GM21447 (cell line): ENCODE measurements around the gene H6PD.

ENCODE experiments used
- ATAC-seq: cut with Tn5 transposase; IDR thresholded peaks from one replicate; pipeline ENCODE4 v1.9.1; 2021; ENCODE audit not compliant: unreplicated experiment

The H6PD gene, protein sequence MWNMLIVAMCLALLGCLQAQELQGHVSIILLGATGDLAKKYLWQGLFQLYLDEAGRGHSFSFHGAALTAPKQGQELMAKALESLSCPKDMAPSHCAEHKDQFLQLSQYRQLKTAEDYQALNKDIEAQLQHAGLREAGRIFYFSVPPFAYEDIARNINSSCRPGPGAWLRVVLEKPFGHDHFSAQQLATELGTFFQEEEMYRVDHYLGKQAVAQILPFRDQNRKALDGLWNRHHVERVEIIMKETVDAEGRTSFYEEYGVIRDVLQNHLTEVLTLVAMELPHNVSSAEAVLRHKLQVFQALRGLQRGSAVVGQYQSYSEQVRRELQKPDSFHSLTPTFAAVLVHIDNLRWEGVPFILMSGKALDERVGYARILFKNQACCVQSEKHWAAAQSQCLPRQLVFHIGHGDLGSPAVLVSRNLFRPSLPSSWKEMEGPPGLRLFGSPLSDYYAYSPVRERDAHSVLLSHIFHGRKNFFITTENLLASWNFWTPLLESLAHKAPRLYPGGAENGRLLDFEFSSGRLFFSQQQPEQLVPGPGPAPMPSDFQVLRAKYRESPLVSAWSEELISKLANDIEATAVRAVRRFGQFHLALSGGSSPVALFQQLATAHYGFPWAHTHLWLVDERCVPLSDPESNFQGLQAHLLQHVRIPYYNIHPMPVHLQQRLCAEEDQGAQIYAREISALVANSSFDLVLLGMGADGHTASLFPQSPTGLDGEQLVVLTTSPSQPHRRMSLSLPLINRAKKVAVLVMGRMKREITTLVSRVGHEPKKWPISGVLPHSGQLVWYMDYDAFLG

GRCh38 chr1:9234223-9235095 is at the start of gene H6PD:
H6PD (plus strand) TSS chr1:9234774; CDS start chr1:9244935, 10,161 bp downstream.
- ATAC-seq: peak; percentile 56

- ATAC-seq: no peak
Measured at GRCh38 chr1:9186082-9186859, 48.3 kb upstream of the H6PD start.

DNA sequence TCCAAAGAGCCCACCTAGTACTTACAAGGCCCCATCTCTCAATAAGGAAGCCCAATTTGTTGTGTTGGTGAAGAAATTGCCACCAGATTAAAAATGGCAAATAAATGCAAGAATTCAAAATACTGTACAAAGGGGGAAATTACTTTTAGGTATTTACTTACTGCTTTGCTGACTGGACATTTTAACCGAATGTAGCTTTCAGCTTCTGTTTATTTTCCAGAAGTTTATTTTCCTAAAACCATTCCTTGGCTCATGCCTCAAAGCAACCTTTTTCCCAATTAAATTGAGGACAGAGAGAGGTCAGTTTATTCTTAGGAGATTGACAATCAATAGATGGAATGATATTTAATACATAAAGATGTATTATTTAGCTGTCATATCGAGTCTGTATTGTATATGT is 47.6 kb upstream of the H6PD start:
- no peak for ATAC-seq

DNA sequence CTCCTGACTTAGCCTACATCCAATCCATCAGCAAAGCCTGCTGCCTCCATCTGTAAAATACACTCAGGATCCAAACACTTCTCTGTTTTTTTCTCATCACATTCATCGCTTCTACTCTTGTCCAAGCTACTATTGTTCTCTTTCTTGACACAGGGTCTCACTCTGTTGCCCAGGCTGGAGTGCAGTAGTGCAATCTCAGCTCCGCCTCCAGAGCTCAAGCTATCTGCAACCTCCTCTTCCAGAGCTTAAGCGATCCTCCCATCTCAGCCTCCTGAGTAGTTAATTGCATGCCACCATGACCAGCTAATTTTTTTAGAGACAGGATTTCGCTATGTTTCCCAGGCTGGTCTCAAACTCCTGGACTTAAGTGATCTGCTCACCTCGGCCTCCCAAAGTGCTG is 44.3 kb upstream of the H6PD start:
- ATAC-seq: no peak

GRCh38 chr1:9191231-9191630 is 43.3 kb upstream of the H6PD start:
- no peak for ATAC-seq

DNA sequence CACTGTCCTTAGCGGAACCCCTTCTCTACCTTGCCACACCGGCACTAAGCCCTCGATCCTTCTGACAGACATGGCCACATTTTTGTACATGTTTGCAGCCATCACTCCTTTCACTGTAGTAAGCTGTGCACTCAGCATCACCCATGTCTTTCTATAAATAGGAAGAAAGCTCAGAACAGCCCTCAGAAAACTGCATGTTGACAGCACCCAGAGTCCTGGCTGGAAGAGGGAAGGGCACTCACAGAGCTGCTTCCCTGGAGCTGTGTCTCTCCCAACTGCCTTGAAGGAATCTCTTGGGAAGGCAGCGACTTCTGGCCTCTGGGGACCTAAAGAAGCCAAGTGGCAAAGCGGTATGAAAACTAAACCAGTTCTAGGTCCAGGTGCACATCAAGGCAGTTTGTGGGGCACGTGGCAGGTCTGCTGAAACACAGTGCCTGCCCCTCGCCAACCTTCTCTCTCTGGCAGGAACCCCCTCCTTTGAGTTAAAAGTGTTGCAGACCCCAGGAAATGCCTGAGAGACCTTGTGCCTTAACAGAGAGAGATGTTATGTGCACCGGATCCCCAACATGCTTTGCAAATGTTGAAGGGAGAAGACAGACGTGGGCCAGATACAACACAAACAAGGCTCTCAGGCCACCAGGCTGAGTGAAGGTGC is 41.9 kb upstream of the H6PD start:
- ATAC-seq: no peak

DNA sequence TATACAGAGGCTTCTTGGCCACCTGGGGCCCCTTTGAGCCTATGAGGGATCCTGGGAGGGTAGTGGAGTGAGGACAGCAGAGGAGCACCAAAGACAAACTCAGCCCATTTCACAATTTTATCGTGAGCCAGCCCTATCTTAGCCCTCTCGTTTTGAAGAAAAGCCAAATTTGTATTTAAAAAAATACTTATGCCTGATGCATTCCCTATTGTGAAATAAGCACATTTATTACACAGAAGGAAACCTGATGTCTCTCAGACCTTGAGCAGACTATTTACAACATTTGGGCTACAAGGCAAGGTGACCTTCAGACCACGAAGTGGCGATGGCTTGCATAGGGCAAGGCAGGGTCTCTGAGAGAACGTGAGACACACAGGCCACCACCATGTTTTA is 41.3 kb upstream of the H6PD start:
- no peak for ATAC-seq

DNA sequence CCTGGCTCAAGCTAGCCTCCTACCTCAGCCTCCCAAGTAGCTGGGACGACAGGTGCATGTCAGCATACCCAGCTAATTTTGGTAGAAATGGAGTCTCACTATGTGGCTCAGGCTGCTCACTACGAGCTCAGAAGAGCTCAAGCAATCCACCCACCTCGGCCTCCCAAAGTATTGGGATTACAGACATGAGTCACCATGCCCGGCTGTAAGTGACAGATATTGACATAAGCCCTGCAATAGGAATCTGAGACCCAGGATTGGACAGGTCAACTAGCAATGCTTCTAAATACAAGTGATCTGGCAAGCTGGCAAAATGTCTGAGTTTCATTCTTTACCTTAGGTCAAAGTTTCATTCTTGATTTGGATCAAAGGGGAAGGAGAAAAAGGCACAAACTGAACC is 40.5 kb upstream of the H6PD start:
- ATAC-seq: no peak

DNA sequence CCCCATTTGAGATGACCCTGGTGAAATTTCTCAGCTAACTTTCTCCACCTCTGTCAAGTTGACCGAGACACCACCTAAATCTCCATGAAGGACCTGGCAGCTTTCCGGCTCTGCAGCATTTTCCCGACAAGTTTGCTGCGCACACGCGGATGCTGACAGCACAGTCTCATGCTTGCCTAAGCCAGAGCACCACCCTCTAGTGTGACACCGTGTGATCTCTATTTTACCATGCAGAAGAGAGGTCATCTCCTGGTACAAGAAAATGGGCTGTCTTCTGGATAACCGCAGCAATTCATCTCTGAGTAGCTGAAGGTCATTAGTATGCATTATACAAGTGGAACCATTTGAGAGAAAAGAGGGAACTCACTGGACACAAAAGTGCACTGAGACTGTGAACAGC is 38.9 kb upstream of the H6PD start:
- no peak for ATAC-seq

DNA sequence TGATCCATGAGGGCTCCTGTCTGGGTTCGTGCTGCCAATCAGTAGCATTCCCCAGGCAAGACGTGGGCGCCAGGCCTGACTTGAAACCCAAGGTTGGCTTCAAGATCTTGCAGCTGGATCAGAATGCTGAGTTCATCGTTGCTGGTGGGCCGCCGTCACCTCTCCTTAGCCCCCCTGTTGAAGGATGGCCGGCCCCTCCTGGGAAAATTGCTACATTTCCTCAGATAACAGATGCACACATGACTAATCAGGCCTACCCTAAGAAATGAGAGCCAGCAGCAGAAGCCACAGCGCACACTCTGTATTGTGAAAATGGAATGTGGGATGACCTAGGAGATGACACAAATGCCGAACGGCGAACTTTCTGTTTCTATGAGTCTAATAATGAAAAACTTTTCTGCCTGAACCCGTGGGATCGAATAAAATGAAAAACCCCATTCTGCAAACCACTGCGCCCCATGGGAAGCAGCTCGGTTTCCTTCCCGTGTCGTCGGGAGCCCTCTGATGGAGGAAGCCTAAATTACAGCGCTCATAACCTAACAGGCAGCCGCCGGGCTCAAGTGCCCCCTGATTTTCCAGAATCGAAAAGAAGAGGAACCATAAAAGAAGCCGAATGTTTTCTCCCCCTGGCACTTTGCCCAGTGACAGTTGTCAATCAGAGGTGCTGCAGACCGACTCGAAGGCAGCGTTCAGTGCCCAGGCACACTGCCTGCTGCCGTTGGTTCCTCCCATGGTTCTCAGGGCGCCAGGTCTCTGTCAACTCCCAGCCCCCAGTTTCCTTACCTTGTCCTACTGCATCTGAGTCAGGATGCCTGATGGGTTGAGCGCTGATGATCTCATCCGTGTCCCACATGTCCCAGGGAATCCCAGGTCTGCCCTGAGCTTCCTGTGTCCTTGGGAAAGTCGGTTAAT is 38.2 kb upstream of the H6PD start:
- ATAC-seq: no peak

DNA sequence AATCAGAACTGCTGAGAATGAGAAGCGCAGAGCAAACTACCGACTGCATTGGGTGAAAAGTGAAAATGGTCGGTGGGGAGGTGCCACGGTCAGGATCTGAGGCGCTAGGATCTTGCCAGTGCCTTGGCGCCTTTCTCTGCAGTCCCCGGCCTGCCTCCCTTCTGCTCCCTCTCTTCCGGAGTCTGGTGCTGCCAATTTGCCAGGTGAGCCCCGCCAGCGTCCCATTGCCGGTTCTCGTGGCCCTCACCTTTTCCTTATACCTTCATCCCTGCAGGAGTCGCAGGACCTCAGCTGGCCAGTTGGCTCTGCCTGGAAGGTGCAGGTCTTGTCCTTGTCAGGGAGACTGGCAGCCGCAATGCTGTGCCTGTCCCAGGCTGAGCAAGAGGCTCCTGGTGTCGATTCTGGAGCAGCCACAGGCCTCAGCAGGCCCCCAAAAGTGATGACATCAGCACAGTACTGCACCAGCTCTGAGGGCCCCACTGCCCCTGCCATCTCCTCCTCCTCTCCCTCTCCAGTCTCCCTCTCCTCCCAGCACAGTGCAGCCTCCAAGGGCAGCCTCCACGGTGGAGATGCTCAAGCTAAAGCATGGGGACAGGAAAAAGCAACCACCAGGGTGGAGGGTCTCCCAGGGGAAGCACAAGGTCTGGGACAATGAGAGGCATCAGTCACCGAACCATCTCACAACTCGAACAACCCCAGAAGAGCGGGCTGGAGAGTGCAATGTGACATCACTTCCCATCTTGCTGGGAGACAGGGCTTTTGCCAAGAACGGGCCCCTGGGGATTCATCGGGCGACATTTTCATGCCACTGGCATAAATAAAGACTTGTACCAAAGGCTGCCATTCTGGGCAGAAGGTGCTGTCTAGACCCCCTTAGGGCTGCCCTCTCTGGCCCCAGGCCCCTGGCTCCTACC is 37.1 kb upstream of the H6PD start:
- no peak for ATAC-seq

DNA sequence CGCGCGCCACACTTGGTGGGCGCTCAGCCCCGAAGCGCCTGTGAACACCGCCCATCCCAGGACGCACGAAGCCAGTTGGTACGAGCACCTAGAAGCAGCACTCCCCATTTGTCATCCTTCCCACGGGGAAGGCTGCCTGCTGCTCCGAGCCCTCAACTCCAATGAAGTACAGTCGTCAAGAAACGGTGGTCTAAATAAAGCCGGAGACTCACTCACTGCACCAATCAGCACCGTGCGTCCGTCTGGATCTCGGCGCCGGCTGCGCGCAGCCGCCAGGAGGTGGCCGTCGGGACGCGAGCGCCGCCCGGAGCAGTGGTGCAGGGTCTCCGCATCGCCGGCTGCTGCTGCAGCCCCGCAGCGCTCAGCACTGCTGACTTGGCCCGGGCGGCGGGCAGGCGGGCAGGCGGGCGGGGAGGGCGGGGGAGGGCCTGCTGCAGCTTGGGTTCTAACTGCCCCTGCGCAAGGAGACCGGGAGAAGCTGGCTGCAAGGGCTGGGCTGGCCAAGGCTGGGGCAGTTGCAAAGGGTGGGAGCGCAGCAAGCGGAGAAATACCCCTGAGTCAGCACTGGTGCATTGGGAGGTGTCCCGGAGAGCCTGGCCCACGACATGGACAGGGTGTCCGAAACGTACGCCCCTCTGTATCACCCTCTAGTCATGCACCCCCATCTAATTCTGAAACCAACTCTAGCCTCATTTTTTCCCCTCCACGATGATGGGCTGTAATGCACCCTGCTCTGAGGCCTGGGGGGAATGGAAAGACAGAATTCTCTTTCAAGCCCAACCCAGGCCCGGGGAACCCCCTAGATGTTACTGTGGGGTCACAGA is 35.8 kb upstream of the H6PD start:
- ATAC-seq: no peak

- no peak for ATAC-seq
Measured at GRCh38 chr1:9200441-9200840, 34.1 kb upstream of the H6PD start.

GRCh38 chr1:9201401-9202239 is 33.0 kb upstream of the H6PD start:
- no peak for ATAC-seq

- no peak for ATAC-seq
Measured at GRCh38 chr1:9202240-9202870, 32.2 kb upstream of the H6PD start.

GRCh38 chr1:9203511-9203982 is 31.0 kb upstream of the H6PD start:
- no peak for ATAC-seq
